NCI-H1092 treated with DMSO at 0.1 percent for 48 hours (cell line): ENCODE data around the gene PROX2.

ENCODE experiments used
- DNase-seq: peaks from one replicate; lab custom pipeline; 2025; lab: John Stamatoyannopoulos, UW

PROX2 gene

GRCh38 chr14:74875204-74875603 lies 741 bp downstream of the PROX2 start:
- no peak for DNase-seq

GRCh38 chr14:74871819-74872218 lies 4.1 kb downstream of the PROX2 start:
- no peak for DNase-seq

GRCh38 chr14:74868739-74869138 lies 7.2 kb downstream of the PROX2 start:
- DNase-seq, result no peak

DNA sequence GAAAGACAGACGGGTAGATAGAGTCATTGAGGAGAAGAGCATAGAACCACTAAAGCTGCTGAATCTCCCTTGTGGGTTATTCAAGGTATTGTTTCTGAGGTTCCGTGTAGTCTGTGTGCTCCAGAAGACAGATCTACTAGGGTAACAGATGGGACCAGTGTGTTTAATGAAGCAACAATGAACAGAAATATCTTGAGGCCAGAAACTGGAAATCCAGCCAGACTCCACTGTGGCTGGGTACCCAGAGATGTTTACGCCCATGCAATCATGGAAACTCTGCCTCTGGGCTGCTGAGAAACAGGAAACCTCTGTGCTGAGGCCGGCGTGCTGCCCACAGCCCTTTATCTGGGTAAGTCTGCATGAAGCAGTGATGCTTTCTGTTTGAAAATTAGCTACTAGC lies 8.3 kb downstream of the PROX2 start:
- DNase-seq, result no peak

- no peak for DNase-seq
Measured at GRCh38 chr14:74866708-74867389, 9.1 kb downstream of the PROX2 start.

DNA sequence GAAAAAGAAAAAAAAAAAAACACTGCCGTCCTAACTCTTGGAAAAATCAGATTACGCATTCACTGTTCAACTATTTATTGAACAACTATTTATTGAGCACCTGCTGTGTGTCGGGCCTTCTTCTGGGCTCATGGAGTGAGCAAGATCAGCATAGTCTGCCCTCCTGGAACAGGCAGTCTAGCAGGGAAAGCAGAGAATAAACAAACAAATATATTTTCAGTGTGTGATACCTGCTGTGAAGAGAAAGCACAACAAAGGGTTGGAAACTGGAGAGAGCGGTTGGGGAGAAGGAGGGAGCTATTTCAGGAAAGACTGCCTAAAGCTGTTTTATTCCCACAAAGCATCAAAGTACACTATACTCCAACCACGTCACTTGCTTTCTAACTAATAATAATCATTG lies 10.8 kb downstream of the PROX2 start:
- no peak for DNase-seq

GRCh38 chr14:74864198-74864597 lies 11.7 kb downstream of the PROX2 start:
- DNase-seq, result no peak

GRCh38 chr14:74863274-74863673 lies 12.7 kb downstream of the PROX2 start:
- no peak for DNase-seq

GRCh38 chr14:74861734-74862090 lies 14.2 kb downstream of the PROX2 start:
- DNase-seq, result no peak

GRCh38 chr14:74860899-74861733 lies 14.8 kb downstream of the PROX2 start:
- DNase-seq, result peak; percentile 57

DNA sequence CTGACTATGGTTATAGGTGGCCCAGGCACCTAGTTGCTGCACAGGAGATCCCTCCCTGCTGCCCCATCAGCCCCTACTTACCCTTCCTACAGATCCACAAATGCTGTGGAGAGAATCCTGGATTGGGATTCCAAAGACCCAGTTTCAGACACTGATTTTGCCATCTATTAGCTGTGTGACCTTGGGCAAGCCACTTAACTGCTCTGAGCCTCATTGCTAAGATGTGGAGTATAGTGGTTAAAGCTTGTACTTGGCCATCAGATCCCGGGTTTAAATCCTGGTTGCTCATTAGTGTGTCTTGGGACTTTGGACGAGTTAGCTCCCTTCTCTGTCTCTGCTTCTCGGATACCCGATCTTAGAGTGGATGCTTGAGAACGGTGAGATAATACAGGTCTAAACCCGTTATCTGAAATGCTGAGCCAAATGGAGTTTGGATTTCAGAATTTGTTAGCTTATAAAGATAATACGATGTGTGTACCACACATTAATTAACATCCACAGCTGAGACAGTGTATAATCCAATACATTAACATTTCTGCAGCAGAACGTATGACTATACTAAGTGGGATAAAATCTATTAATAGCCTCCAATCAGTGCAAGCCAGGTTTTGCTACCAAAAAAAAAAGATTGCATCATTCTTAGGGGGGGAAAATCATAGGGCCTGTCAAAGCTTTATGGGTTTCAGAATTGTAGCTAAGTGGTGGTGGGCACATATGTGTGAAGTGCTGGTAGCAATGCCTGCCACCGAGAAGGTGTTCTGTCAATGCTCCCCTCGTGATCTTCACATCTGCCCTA lies 16.0 kb downstream of the PROX2 start:
- DNase-seq, result no peak

DNA sequence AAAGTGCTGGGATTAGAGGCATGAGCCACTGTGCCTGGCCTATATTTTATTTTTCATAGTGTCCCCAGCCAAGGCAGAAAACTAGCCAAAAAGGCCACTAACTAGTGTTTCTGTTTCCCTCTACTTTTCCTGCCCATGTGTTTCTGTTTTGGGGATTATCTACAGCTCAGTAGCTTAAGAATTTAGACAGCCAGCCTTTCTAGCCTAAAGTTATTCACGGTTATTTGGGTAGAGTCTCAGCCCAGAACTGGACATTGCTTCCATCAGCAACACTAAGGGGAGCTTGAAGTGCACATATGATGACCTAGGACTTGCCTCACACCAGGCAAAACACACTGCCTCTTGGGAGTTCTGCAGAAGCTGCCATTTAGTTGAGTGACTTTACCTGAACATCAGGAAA lies 17.9 kb downstream of the PROX2 start:
- DNase-seq, result no peak

DNA sequence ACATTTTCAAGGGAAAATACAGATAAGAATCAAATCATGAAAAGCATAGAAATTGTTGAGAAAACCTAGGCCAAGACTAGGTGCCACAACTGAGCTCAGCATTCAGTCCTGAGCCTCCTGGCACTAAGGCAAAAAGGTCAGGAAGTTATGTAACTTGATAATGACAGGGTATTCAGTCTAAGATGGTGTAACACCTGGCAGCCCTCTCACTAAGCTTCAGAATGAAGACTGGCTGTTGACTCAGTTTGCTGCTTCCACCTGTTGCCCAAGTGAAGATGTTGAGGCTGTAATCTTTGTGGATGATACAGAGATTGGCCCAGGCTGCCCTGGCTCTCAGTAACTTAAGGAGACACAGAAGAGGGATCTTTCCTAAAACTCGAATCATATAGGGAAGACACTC lies 19.6 kb downstream of the PROX2 start:
- no peak for DNase-seq

- no peak for DNase-seq
Measured at GRCh38 chr14:74855945-74856344, 20.0 kb downstream of the PROX2 start.

GRCh38 chr14:74855021-74855420 lies 20.9 kb downstream of the PROX2 start:
- DNase-seq, result no peak

GRCh38 chr14:74853581-74853980 lies 22.4 kb downstream of the PROX2 start:
- no peak for DNase-seq

DNA sequence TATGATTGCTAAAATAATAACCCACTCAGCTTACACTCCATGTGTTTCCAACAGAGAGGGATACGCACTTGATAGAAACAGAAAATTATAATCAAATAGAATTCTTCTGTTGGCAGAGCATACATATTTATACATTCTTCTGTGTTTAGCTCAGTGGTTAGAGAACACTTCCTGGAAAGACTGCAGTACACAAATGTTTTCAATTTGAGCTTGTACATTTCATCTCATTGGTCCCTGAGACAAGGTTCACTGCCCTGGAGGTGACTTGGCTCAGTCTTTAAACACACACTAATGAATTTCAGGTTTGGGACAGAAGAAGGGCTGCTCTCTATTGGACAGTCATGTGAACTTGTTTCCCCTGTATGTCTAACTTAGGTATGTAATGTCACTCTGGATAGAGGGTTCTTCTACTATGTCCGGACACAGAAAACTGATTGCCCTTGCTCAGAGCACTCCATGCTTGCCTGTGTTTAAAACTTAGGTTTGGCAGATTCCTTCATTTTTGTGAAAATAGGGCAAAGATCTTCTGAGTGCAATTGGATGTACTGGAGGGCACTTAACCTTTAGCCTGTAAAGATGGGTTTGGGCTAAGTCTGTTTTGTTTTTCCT lies 22.9 kb downstream of the PROX2 start:
- no peak for DNase-seq

- DNase-seq, result no peak
Measured at GRCh38 chr14:74848768-74849167, 27.2 kb downstream of the PROX2 start.

- DNase-seq, result no peak
Measured at GRCh38 chr14:74846968-74847665, 28.8 kb downstream of the PROX2 start.

DNA sequence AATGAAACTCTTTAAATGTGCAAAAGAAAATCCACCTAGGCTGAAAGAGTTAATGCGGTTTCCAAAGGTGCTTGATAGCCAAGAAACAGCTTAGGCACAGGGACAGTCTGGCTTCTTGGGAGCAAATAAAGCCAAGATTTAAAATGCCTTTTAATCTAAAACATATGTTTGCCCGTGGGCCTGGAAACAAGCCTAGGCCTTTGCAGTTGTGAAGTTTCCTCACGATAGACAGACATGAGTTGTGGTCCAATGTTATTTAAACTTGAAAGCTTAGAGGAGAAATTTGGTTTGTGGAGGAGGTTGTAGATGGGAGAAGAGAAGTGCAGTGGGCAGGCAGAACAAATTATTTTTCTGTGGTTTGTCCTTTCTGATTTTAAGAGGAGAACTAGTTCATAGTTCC lies 29.8 kb downstream of the PROX2 start:
- no peak for DNase-seq

GRCh38 chr14:74843653-74844052 lies 32.3 kb downstream of the PROX2 start:
- no peak for DNase-seq
